ENCODE results near the gene C2CD2.

DNA sequence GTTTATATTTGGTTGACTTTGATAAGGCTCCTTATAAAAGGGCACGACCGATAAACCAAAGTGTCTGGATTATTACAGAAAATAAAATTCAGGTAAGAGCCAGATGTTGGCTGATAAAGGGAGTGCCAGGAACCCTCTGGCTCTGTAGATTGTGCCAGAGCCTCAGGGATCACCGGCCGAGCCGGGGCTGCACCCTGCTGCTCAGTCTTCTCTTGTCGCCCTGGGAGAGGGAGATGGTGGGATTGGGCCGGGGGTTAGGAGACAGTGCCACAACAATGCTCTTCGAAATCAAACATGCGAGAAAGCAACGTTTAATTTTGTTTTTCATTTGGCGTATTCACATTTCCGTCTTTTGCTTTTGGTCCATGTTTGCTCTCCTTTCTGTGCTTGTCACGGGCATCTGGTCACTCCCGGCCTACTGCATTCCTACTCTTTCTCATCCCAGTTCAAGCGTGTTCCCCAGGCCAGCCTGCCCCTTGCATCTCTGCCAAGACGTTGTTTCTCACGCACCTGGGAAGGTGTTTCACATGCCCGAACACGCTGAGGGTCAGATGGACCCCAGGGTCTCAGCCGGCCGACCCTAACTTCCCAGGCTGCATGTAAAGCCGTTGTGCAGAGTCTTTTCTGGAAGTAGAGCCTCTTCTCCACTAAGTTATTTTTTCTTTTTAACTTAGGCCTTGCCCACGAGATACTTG lies 18.8 kb upstream of the C2CD2 start:
- TF ChIP-seq, protein P1, sequence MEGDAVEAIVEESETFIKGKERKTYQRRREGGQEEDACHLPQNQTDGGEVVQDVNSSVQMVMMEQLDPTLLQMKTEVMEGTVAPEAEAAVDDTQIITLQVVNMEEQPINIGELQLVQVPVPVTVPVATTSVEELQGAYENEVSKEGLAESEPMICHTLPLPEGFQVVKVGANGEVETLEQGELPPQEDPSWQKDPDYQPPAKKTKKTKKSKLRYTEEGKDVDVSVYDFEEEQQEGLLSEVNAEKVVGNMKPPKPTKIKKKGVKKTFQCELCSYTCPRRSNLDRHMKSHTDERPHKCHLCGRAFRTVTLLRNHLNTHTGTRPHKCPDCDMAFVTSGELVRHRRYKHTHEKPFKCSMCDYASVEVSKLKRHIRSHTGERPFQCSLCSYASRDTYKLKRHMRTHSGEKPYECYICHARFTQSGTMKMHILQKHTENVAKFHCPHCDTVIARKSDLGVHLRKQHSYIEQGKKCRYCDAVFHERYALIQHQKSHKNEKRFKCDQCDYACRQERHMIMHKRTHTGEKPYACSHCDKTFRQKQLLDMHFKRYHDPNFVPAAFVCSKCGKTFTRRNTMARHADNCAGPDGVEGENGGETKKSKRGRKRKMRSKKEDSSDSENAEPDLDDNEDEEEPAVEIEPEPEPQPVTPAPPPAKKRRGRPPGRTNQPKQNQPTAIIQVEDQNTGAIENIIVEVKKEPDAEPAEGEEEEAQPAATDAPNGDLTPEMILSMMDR (IDR thresholded peaks at IDR 0.05) = no peak
- TF ChIP-seq EP300 (IDR thresholded peaks at IDR 0.05) = no peak

All from suprapubic skin (tissue), 3 donors.